ELR (cell line): ENCODE measurements around the gene PARN.

ENCODE experiments used
- DNase-seq: peaks from one replicate; pipeline ENCODE4 v3.0.0-alpha.2; 2015; ENCODE audit warnings: low read depth

Gene PARN

DNA sequence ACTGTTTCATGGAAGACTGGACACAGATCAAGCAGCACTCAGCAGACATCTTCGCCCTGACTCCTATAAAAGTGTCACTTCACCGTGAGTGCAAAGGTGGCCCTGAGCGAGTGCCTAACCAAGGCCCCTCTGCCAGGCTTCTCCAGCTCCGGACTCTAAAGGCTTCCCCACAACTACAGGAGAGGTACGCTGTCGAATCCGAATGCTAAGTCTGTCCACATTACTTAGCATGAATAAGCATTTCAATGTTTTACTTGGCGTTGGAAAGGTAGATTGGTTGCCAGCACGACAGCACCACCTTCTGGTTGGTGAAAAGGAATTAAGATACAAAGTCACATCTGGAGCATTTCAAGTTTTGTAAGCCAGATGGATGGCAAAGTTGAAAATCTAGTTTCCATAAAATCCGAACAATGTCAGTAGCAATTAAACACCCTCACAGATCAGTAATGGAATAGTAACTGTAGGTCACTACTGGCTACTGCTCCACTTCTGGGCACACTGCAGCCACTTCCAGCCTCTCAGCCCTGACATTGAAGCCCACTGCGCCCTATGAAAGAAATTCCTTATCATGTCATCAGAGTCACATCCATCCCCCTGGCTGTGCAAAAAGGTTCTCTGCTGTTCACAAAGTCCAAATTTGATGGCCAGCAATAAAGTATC, 100.9 kb downstream of the PARN start:
- DNase-seq, result peak; percentile 82

DNA sequence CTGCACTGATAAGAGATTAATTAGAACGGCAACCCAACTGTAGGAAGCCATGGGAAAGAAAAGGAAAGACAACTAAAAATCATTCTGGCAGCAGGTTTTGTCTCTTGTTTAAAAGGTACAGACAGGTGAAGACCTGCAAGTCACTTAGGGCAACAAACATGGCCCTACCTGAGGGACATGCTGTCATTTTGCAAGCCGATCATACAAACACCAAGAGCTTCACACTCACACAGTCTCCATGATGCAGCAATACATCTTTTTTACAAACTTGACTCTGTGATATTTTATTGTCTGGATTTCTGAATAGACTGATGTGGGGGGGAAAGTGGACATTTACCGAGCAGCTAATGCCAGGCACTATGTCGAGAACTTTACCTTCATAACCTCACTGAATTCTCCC, 101.8 kb downstream of the PARN start:
- DNase-seq, result no peak

DNA sequence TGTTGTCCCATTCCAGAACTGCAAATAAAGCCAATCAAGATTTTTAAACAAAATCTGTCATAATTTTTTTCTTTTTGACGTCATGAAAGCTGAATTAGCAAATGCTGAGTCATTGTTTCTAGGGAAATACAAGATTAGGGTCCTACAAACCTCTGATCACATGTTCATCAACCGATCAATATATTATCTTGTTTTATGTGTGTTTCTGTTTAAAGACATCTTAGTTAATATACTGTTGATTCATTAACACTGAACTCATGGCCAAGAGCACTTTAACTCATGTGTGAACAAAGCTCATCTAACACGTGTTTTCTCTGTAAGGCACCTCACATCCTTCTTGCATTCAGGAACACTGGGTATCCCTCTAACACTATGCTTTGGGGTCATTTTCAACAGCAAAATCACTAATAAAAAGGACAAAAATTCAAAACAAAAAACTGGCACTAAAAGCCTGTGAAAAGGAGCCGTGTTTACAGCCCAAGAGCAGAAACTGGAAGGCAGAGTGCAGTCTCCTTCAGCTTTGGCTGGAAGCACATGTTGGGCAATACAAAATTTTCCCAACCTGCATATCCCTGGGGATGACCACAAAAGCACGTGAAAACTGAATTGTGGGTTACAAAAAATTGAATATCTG, 102.5 kb downstream of the PARN start:
- DNase-seq, result no peak

- no peak for DNase-seq
Measured at GRCh38 chr16:14525596-14525995, 104.5 kb downstream of the PARN start.

DNA sequence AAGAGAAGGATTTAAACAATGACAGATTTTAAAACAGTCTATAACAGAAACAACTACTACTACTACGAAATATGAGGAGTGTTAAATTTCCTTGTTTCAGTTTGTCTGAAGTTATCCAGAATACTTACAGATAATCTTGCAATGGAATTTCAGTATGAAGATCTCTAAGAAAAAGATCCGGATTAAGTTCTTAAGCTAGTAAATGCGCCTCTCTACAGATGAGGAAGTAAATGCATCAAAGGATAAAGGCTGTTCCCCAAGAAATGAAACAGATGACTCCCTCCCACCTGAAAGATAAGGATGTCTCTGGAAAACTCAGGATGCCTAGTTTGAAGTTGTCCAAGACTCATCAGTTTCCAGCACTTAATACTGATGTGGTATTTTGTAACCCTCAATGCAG, 105.1 kb downstream of the PARN start:
- no peak for DNase-seq

DNA sequence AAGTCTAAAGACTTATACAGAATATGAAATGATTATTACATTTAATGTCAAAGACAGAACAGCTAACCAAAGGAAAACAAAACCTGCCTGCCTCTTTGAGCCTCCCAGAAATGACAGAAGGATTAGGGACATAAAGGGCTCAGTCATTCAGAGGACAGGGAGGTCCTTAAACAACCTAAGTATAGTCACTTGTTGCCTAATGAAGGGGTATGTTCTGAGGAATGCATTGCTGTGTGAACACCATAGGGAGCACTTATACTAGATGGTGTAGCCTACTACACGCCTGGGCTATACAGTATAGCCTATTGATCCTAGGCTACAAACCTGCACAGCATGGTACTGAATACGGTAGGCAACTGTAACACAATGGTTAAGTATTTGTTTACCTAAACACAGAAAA, 106.4 kb downstream of the PARN start:
- no peak for DNase-seq

GRCh38 chr16:14522671-14523070, 107.4 kb downstream of the PARN start:
- no peak for DNase-seq

DNA sequence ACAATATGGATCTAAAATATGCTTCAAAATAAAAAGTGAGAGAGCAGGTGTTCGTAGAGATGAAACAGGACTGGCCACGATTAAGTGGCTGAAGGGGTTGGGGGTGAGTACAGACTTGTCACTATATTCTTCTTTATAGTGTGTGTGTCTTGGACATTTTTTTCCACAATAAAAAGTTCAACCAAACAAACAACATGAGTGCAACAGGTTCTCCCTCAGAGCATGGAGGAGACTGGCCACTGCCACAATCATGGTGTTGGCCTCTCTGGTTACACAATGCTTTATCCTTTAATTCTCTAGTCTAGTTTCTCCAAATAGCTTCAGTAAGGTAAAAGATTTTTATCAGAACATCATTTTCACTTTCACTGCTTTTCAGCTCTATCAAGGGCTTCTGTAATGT, 109.3 kb downstream of the PARN start:
- DNase-seq, result no peak

GRCh38 chr16:14514967-14515366, 115.1 kb downstream of the PARN start:
- no peak for DNase-seq

- DNase-seq, result no peak
Measured at GRCh38 chr16:14513389-14514107, 116.5 kb downstream of the PARN start.

DNA sequence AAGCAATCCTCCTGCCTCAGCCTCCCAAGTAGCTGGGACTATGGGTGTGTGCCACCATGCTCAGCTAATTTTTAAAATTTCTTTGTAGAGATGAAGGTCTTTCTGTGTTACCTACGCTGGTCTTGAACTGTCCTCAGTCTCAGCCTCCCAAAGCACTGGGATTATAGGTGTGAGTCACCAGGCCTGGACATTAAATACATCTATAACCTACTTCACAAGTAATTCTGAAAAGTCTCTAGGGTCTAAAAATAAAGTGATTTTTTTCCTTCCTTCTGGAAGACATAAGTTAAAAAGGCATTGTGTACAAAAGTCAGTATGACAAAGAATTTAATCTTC, 118.3 kb downstream of the PARN start:
- DNase-seq, result peak; percentile 44

DNA sequence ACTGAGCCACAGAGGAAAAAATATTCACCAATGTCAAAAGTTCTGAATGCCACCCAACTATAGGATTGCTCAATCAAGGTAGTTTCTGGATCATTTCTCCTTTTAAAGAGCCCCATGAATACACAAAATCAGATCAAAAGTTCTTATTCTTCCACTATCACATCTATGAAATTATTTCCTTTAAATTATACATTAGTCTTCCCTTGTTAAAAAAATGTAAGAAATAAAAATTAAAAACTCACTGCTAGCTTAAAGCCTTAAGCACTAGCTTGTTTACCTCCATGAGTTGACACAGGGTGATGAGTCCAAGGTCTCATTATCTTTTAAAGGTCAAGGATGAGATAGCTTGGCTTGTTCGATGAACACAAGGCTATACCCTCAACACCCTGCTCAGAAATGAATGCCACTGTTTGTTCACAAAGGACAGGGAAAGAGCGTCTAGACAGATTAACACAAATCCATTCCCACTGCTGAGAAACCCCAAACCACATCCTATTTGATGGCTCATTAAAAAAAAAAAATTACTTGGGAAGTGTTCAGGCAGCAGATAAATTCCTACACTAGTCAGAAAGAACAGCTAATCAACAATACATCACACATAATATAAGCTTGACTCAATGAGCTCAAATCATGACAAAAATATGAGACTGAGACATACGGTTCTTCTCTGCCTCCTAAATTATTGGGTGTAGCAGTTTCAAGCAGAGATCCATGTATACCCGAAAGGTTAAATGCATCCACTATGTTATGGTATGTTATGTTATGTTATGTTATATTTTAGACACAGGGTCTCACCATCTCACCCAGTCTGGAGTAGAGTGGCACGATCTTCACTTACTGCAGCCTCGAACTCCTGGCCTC, 118.9 kb downstream of the PARN start:
- DNase-seq, result peak; percentile 85

DNA sequence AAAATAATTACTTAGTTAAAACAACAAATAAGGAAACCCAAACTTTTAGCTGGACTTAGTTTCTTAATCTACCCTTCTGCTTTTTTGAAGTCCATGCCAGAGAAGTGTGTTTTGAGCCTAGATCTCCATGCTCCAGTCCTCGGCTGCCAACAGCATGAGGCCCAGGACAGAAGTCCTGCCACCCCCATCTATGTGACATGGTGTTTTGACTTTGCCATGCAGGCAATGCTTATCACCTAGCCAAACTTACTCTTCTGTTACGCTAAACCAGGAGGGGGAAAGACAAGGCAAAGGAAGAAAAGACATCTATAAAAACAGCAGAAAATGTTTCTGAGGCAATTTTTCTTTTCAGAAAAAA, 119.5 kb downstream of the PARN start:
- DNase-seq, result no peak

- DNase-seq, result no peak
Measured at GRCh38 chr16:14509675-14510132, 120.4 kb downstream of the PARN start.

DNA sequence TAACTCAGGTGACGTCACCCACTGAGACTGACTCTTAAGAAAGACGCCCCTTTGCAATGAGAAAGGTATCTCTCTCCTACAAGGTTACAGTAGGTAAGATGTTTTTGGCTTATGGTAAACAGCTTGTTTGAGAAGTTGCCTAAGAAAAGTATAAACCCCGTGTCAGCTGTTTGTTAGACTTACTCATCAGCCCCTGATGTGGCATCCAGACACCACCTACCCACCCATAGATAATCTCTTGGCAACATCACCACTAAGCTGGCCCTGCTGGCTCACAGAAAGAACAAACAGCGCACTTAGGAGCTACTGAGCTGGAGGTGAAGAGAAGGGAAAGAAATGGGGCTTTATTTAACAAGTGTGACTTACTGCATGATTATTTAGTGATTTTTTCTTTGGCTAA, 121.0 kb downstream of the PARN start:
- DNase-seq, result peak; percentile 37

GRCh38 chr16:14505846-14506245, 124.2 kb downstream of the PARN start:
- peak; percentile 26 for DNase-seq

DNA sequence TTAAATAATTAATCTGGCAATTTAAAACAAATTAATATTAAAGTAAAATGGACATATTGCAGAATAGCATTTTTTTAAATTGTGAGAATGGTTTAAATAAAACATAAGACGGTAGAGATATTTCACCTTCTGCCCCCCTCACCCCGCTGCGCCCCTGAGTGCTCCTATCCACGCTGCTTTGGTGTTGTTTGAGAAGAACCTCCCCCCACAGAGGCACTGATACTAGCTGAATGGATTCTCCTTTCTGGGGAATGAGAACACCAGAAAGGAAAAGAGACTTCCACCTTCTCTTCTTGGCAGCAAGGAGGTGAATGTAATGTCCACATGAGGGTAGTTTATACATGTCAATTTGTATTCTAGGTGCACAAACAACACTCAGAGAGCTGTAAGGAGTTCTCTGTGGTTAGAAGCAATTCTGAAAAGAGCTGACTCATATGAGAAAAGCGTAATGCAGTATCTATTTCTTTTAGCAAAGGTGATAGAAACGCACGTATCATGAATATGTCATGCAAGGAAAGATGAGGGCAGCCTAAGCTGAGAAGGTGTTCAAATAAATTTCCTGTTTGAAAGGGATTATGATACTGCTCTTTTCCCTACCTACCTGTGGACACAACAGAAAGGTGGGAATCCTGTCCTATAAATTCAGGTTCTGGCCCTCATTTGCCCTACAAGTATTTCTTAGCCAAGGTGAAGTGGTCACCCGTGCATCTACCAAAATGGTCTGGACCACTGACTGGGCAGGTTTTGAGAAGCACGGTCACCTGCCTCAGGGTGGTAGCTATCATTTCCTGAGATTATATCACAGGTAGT, 126.9 kb downstream of the PARN start:
- DNase-seq, result peak; percentile 77

GRCh38 chr16:14502256-14502875, 127.7 kb downstream of the PARN start:
- no peak for DNase-seq

DNA sequence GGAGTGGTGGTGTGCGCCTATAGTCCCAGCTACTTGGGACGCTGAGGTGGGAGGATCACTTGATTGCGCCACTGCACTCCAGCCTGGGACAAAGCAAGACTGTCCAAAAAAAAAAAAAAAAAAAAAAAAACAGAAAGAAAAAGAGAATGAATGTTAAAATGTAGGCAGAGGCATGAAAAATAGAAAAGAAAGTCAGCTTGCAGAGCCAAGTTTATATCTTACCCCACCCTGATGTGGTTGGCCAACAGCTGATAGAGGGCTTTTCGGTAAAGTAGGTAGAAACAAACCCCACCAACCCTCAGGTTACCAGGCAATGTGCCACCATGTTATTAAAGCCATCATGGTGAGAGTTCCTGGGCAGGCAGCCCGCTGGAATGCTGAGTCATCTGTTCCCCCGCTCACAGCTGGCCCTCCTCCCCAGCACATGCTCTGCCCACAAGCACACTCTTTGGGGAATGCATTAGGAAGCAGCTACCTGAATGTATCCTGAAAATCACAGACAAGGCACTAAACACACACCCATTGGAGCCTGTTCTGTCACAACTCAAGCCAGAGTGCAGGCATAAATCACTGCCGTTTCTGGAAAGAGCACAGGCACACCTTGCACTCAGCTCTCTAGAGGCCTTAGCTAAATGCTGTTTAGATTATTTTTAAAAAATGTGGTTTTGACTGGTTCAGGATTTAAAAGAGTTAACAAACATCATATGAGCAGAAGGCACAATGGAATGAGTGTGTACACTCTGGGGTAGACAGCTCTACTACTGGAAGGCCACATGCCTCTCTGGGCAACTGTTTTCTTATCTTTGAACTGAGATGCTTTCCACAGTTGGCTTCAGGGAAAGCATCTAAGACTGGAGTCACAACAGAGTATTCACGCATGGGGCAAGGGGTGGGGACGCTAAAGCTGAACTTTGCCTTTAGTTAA, 128.5 kb downstream of the PARN start:
- peak; percentile 86 for DNase-seq

DNA sequence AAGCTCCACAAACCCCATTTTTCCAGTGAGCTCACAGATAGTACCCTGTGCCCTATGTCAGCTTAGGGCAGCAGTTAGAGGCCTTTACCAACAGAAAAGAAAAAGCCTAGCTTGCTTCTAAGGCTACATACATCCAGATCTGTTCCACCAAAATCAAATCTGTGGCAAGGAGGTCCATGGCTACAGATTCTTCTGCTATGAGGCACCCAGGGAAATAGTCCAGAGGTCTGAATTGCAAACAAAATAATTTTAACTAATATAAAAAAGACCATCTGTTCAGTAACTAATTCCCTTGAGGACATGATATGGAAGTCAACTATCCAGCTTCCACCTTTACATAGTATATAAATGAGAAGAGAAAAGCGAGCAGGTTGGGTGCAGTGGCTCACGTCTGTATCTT, 129.3 kb downstream of the PARN start:
- no peak for DNase-seq
